Calu3 (cell line): ENCODE results near the gene KRT8. TPM values are rescaled to one million over a fixed set of nuclear protein-coding genes. Genes with fewer than 3 reads are reported as not detected.
A peak's percentile ranks its signal among the peaks of the same experiment; 100 is the strongest.

Experiments
- BruUV-seq: library from RNA; stranded (reverse); fragments of 400-500 nt; replicated peaks from 2 replicates; lab custom pipeline; 2021; lab: Mats Ljungman, UMichigan
- CTCF ChIA-PET: fragments of 300-600 bp; sonication (Branson Sonifier 250); formaldehyde crosslinking; loops from one replicate; lab custom pipeline; 2022; ENCODE audit warnings: antibody characterized with exemption; lab: Charles Lee
- DNase-seq: peaks from one replicate; pipeline ENCODE4 v3.0.0; 2022
- H3K27ac Mint-ChIP-seq: one replicate; pipeline ENCODE4 v1.8.0; 2022; ENCODE audit warnings: mixed read lengths; ENCODE audit not compliant: unreplicated experiment
- H3K27me3 Mint-ChIP-seq: one replicate; pipeline ENCODE4 v1.8.0; 2022; ENCODE audit warnings: mixed read lengths; ENCODE audit not compliant: unreplicated experiment
- H3K36me3 Mint-ChIP-seq: one replicate; pipeline ENCODE4 v1.8.0; 2022; ENCODE audit warnings: mild to moderate bottlenecking, moderate library complexity, mixed read lengths; ENCODE audit not compliant: insufficient read depth, unreplicated experiment
- H3K4me1 Mint-ChIP-seq: one replicate; pipeline ENCODE4 v1.8.0; 2022; ENCODE audit warnings: mild to moderate bottlenecking, low read depth, mixed read lengths; ENCODE audit not compliant: unreplicated experiment
- H3K4me3 Mint-ChIP-seq: one replicate; pipeline ENCODE4 v1.8.0; 2022; ENCODE audit warnings: mild to moderate bottlenecking, low read depth, moderate library complexity, mixed read lengths; ENCODE audit not compliant: unreplicated experiment
- H3K9me3 Mint-ChIP-seq: one replicate; pipeline ENCODE4 v1.8.0; 2022; ENCODE audit warnings: low read depth, mixed read lengths; ENCODE audit not compliant: unreplicated experiment
- CTCF ChIP-seq: fragments of 200-600 bp; IDR thresholded peaks from one replicate; pipeline ENCODE4 v1.8.0; 2022; ENCODE audit warnings: antibody characterized with exemption; ENCODE audit not compliant: unreplicated experiment
- intact Hi-C: fragments of 100-400 bp; cut with micrococcal nuclease; formaldehyde crosslinking; loops from one replicate; pipeline ENCODE4 v1.10.0; 2022; ENCODE audit not compliant: unreplicated experiment
- total RNA-seq: library from RNA; stranded (reverse); gene quantifications from 2 replicates; pipeline ENCODE4 v1.2.3, GENCODE V29; 2022

KRT8 gene
- total RNA-seq, 1 experiment from 2014 or later, result 2,474 TPM

GRCh38 chr12:52947738-52948423 lies 43.0 kb upstream of the KRT8 start:
- TF ChIP-seq CTCF, result no peak
- intact Hi-C loops, result loop anchor here (2.0 kb wide), 1 partner anchor 43 kb away; the partner anchor contains the start of gene KRT8
- H3K9me3 Mint-ChIP-seq, result peaks cover 2% of the 10 kb centered on the region
- no peak for DNase-seq
- H3K4me3 Mint-ChIP-seq, result peak overlapping the region; percentile 87
- no peaks in the 10 kb centered on the region for H3K27me3 Mint-ChIP-seq
- CTCF ChIA-PET, result interaction anchor here (1.3 kb wide), 1 partner anchor 41 kb away, joined by 4 read pairs; no protein-coding TSS in a partner anchor
- H3K4me1 Mint-ChIP-seq, result peaks cover 40% of the 10 kb centered on the region
- H3K27ac Mint-ChIP-seq, result peak overlapping the region; percentile 97
- no TSS peak for BruUV-seq
- H3K36me3 Mint-ChIP-seq, result peaks cover 76% of the 10 kb centered on the region

DNA sequence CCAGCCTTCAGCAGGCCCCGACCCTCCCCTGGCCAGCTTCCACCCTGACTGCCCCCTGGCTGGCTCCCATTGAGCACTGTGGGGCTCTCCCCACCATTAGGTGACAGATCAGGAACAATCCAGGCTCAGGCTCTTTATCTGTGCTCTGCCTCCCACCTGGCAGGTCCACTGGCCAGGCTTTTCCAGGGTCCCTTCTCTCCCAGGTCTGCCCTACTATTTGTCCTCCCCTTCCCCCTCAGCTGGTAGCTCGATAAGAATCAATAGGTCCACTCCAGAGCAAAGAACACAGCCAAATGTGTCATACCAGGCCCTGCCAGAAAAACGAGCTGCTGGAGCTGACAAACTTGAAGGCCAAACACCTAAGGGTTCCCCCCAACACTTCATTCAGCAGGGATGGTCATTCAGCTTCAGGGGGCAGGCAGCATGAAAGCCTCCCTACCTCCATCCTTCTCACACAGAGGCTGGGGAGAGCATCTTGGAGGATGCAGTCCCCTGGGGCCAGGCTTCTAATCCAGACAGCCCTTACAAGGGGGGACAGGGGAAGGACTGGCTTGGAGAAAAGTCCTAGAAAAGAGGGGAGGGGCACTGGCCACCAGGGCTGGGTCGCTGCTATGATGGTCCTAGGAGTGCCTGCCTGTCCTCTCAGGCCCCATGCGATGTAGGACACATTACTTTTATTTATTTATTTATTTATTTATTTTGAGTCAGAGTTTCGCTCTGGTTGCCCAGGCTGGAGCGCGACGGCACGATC lies 42.1 kb upstream of the KRT8 start:
- no peak for DNase-seq
- CTCF ChIA-PET, result interaction anchor here (0.5 to 4.0 kb wide), 4 partner anchors 20 to 1243 kb away, joined by 3 to 33 read pairs (median 3); partner anchors contain the start of gene KRT8
- H3K36me3 Mint-ChIP-seq, result peaks cover 67% of the 10 kb centered on the region
- H3K4me3 Mint-ChIP-seq, result peak overlapping the region; percentile 63
- H3K27me3 Mint-ChIP-seq, result no peaks in the 10 kb centered on the region
- peaks cover 49% of the 10 kb centered on the region for H3K4me1 Mint-ChIP-seq
- peaks cover 2% of the 10 kb centered on the region for H3K9me3 Mint-ChIP-seq
- intact Hi-C loops, result no loop called here
- TF ChIP-seq CTCF, result no peak
- H3K27ac Mint-ChIP-seq, result peak overlapping the region; percentile 97
- BruUV-seq, result no TSS peak

DNA sequence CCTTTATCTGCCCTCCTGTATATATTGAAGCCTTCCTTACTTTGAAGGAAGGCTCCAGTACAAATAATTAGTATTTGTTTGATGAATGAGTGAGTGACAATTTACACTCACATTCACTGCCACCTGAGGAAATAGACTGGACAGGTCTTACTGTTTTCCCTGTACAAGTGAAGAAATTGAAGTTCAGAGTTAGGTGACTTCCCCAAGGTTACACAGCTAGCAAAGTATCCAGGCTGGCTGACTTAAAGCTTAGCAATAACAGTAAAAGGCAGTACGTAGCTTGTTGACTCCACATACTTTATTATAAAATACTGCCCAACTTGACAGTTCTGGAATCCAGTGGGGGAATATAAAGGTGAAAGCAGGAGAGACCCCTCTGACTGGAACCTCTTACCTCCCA lies 41.5 kb upstream of the KRT8 start:
- DNase-seq, result no peak
- H3K4me3 Mint-ChIP-seq, result peak overlapping the region; percentile 63
- TF ChIP-seq CTCF, result no peak
- peaks cover 51% of the 10 kb centered on the region for H3K4me1 Mint-ChIP-seq
- CTCF ChIA-PET, result interaction anchor here (0.5 to 4.0 kb wide), 5 partner anchors 20 to 1242 kb away, joined by 3 to 33 read pairs (median 3); partner anchors contain the start of gene KRT8
- BruUV-seq, result no TSS peak
- H3K27ac Mint-ChIP-seq, result peak overlapping the region; percentile 97
- intact Hi-C loops, result no loop called here
- peaks cover 60% of the 10 kb centered on the region for H3K36me3 Mint-ChIP-seq
- no peaks in the 10 kb centered on the region for H3K27me3 Mint-ChIP-seq
- peaks cover 2% of the 10 kb centered on the region for H3K9me3 Mint-ChIP-seq

GRCh38 chr12:52945389-52946232 lies 40.7 kb upstream of the KRT8 start:
- DNase-seq, result peak; percentile 71
- intact Hi-C loops, result no loop called here
- TF ChIP-seq CTCF, result no peak
- Mint-ChIP-seq H3K27me3 (no peaks in the 10 kb centered on the region), H3K4me1 (peaks cover 51% of the 10 kb centered on the region), H3K4me3 (peak overlapping the region; percentile 63), H3K9me3 (peaks cover 2% of the 10 kb centered on the region), H3K36me3 (peaks cover 53% of the 10 kb centered on the region), H3K27ac (peak overlapping the region; percentile 97)
- BruUV-seq, result no TSS peak
- CTCF ChIA-PET, result interaction anchor here (0.6 to 4.0 kb wide), 6 partner anchors 19 to 41 kb away, joined by 3 to 33 read pairs (median 4); partner anchors contain the start of gene KRT8
